Coronary artery (tissue), 2 donors: ENCODE measurements around the gene SERP2.

ENCODE experiments used
- DNase-seq: peaks from one replicate; pipeline ENCODE4 v3.0.0-alpha.2; 2017; ENCODE audit warnings: low spot score
- H3K27ac ChIP-seq, 2 donors: fragments of 200-600 bp; sonication (generic); one replicate each; pipeline ENCODE4 v1.5.1; 2016 to 2019
- H3K4me3 ChIP-seq: fragments of 200-600 bp; sonication (generic); 2 replicates; pipeline ENCODE4 v1.5.1; 2016; ENCODE audit warnings: mild to moderate bottlenecking, moderate library complexity
- CTCF ChIP-seq: fragments of 200-600 bp; sonication (generic); IDR thresholded peaks from one replicate; pipeline ENCODE4 v1.5.1; 2019; ENCODE audit warnings: antibody characterized with exemption

The SERP2 gene

GRCh38 chr13:44407891-44408290 is 34.3 kb downstream of the SERP2 start:
- H3K4me3 ChIP-seq: no peak overlapping the region
- H3K27ac ChIP-seq: no peak overlapping the region
- no peak for DNase-seq
- TF ChIP-seq CTCF: no peak

- TF ChIP-seq CTCF: no peak
- Histone ChIP-seq H3K27ac (no peak overlapping the region), H3K4me3 (no peak overlapping the region)
- no peak for DNase-seq
Observed at GRCh38 chr13:44409595-44409994, 36.0 kb downstream of the SERP2 start.

GRCh38 chr13:44410328-44410859 is 36.8 kb downstream of the SERP2 start:
- no peak overlapping the region for H3K4me3 ChIP-seq
- no peak for TF ChIP-seq CTCF
- H3K27ac ChIP-seq: no peak overlapping the region
- DNase-seq: no peak

- no peak for TF ChIP-seq CTCF
- no peak for DNase-seq
- no peak overlapping the region for H3K4me3 ChIP-seq
- no peak overlapping the region for H3K27ac ChIP-seq
Observed at GRCh38 chr13:44411841-44412240, 38.2 kb downstream of the SERP2 start.

GRCh38 chr13:44412346-44412935 is 38.8 kb downstream of the SERP2 start:
- no peak overlapping the region for H3K4me3 ChIP-seq
- no peak for TF ChIP-seq CTCF
- no peak for DNase-seq
- H3K27ac ChIP-seq: no peak overlapping the region

GRCh38 chr13:44413095-44413494 is 39.5 kb downstream of the SERP2 start:
- Histone ChIP-seq H3K27ac (no peak overlapping the region), H3K4me3 (no peak overlapping the region)
- TF ChIP-seq CTCF: no peak
- DNase-seq: no peak

- Histone ChIP-seq H3K27ac (no peak overlapping the region), H3K4me3 (no peak overlapping the region)
- DNase-seq: no peak
- no peak for TF ChIP-seq CTCF
Observed at GRCh38 chr13:44414716-44415115, 41.1 kb downstream of the SERP2 start.
